D341Med (cell line): ENCODE measurements around the gene CYTH1.
"Not testable (repeated sequence)": the region's sequence is repeated elsewhere in the genome, so short reads cannot be mapped to it uniquely, and the experiment has no call there.

Experiments
- DNase-seq: peaks from one replicate; pipeline ENCODE4 v3.0.0; 2012; ENCODE audit warnings: low spot score

Gene CYTH1

DNA sequence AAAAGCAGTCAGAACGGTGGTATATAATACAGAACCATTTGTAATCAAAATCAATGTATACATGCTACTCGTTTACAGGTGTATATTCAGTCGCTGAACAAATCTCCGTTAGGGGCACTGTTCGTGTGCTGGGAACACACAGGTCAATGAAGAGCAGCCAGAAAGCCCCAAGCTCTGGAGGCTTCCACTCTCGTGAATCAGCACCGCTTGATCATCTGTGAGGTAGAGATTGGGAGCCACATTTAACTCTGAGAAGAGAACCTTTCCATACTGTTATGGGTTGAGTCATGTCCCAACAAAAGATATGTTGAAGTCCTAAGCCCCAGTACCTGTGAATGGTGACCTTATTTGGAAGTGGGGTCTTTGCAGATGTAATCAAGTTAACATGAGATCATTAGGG is 5.4 kb upstream of the CYTH1 start:
- DNase-seq = no peak

DNA sequence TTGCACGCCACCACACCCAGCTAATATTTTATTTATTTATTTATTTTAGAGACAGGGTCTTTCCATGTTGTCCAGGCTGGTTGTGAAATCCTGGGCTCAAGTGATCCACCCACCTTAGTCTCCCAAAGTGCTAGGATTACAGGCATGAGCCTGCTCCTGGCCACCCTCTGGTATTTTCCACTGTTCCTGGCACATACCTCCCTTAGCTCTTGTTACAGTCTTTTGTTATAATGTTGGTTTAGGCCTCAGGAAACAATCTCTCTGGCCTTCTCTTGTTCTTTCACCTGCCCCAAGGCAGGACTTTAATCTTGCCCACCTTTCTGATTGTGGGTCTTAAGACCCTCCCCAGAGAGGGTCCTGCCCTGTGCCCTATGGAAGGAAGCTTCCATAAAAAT is 3.6 kb upstream of the CYTH1 start:
- no peak for DNase-seq

DNA sequence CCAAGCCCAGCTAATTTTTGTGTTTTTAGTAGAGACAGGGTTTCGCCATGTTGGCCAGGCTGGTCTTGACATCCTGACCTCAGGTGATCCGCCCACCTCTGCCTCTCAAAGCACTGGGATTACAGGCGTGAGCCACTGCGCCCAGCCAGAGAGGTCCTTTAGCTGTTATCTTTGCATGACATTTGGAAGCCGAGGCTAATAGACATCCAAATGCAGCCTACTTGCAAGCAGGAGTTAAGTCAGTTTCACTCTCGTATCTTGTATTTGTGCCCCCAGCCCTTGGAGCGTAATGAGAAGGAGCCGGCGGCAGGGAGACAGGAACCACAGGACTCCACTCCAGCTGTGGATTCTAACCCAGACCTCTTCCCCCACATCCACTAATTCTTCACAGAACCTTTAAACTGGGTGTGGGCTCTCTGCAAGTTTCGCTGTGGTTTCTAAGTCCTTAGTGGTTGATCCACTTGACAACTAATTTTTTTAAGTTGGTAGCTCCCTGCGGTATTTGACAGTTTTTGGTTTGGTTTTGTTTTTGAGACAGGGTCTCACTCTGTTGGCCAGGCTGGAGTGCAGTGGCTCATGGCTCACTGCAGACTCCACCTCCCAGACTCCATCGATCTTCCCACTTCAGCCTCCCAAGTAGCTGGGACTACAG is 3.1 kb upstream of the CYTH1 start:
- DNase-seq = no peak

DNA sequence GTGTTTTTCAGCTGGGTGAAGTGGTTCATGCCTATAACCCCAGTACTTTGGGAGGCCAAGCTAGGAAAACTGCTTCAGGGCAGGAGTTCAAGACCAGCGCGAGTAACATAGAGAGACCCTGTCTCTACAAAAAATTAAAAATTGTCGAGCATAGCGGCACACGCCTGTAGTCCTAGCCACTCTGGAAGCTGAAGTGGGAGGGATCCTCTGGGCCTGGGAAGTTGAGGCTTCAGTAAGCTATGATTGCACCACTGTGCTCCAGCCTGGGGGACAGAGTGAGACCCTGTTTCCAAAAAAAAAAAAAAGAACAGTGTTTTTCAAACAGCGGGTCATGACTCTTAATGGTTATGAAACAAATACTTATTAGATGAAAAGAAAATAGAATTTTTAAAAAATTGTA is 2.3 kb upstream of the CYTH1 start:
- no peak for DNase-seq

DNA sequence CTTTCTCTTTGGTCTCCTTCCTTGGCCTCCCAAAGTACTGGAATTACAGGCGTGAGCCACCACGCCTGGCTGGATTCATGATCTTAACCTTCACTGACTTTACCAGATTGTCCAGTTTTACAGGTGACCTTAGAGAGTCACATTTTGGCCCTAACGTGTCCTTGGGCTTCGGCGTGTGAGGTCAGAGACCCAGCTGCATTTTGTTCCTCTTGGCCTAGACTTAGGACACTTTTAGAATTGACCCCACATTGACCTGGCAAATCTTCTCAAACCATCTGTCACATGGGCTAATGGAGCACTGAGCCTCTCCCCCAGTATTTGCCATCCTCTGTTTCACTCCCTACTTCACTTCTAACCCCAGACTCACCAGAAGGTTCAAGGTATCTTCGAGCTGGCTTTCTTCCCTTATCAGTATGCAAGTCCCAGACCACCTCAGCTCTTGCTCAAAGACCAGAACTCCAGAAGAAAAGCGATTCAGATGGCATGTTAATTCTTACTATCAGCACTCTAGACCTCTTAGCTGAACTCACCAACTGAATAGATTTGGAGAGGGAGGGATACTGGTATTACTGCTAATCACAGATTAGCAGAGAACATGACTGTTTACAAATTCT is 1.7 kb upstream of the CYTH1 start:
- DNase-seq = no peak

DNA sequence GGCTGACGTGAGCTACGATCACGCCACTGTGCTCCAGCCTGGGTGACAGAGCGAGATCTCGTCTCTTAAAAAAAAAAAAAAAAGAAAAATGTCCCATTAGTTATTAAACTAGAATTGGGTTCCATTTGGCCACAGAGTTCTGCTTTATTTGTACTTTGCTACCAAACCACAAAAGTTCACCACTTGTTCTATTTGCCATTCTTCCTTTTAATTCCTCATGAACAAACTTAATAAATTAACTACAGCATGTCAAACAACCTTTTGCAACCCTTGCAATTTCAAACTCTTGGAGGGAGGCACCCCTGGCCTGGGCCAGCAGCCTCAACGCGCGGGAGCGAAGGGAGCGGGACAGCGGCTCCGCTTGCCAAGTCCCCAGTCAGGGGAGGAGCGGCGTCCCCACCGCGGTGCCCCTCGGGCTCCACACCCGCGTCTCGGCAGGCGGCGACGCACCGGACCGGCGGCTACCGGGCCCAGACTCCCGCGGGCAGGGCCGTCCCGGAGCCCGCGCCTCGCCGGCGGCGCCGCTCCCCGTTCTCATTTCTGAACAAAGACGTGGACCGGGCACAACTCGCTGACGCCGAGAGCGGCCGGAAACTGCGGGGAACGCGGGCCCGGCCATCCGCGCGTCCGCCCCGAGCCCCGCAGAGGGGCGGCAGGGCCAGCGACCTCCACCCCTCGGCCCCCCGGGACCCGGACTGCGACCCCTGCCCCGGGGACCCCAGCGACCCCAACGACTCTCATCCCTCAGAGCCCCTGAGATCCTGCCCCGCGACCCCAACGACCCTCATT is 775 bp downstream of the CYTH1 start:
- peak; percentile 73 for DNase-seq

DNA sequence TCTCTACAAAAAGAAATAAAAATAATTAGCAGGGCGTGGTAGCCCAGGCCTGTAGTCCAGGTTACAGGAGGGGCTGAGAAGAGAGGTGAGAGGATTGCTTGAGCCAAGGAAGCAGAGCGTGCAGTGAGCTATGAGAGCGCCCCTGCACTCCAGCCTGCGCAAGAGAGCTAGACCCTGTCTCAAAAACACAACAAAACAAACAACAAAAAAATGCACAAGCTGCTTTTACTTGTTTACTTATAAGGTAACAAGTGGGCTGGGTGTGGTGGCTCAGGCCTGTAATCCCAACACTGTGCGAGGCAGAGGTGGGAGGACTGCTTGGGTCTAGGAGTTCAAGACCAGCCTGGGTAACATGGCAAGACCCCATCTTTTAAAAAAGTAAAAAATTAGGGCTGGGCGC is 1.7 kb downstream of the CYTH1 start:
- no peak for DNase-seq

DNA sequence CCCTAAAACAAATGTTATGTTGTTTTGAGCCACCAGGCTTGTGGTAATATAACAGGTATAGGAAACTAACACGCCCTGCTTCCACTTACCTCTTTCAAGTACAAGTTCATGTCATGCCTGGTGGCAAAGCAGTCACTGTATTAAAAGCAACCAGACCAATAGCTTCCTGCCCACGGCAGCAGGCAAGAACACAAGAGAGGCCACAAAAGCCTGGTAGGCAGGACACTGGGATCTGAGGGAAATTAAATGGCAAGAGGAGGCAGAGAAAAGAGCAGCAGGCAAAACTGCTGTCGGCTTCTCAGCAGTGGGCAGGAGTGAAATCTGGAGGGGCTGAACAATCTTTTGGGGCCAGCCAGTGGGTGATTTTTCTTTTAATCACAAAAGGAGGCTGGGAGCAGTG is 2.2 kb downstream of the CYTH1 start:
- DNase-seq = no peak

DNA sequence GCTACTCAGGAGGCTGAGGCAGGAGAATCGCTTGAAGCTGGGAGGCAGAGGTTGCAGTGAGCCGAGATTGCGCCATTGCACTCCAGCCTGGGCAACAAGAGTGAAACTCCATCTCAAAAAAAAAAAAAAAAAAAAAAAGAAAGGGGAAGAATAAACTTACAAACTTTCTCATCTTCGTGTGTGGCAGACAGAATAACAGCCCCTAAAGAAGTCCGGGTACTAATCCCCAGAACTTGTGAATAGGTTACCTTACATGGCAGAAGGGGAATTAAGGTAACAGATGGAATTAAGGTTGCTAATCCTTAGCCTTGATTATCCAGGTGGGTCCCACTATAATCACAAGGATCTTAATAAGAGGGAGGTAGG is 2.8 kb downstream of the CYTH1 start:
- DNase-seq = not testable (repeated sequence)

DNA sequence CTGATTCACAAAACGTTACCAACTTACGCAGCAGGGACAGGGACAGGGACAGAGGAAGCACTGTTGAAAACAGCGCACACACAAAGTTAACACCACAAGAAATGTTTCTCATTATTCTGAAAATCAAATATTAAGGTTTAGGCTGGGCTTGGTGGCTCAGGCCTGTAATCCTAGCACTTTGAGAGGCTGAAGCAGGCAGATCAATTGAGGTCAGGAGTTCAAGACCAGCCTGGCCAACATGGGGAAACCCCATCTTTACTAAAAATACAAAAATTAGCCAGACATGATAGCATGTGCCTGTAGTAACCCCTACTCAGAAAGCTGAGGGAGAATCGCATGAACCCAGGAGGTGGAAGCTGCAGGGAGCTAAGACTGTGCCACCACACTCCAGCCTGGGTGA is 4.2 kb downstream of the CYTH1 start:
- no peak for DNase-seq

DNA sequence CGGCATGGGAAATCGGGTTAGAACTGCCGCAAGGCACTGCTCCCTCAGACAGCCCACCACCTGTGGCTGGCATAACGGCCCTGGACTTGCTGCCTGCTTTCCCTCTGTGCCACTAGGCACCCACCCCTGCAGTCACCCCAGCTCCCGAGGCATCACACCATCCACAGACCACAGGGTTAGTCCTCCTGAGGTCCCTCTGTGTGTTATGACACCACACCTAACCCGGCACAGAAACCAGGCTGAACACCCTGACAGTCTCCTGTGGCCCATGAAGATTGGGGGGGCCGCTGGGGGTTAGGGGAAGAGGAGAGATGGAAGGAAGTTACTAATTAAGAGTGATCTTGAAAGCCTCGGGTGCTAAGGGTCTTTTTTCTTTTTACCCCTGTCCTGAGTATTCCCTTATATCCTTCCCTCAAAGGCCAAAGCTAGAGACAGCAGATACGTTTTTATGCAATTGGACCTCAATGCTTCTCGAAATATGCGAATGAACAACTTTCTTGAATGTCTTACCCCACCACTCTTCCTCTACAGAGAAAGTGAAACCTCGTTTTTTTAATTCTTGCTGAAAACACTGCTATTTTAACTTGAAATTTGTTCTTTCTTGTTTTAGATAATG is 7.0 kb downstream of the CYTH1 start:
- no peak for DNase-seq

DNA sequence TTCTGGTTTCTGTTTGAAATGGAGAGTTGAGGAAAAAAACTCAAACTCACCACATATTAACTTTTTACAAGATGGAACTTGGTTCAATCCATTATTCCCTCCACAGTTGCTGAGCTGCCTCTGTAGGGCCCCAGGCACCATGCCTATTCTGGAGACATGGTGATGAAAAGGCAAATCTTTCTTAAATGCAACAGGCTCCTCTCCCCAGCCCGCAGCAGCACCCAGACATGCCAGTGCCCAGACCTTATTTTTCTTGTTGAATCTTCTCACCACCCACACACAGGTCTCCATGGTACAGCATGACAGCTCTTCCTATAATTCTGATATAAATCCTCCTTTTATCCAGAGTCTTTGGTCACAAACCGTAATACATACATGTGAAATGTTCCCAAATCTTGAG is 7.6 kb downstream of the CYTH1 start:
- no peak for DNase-seq

DNA sequence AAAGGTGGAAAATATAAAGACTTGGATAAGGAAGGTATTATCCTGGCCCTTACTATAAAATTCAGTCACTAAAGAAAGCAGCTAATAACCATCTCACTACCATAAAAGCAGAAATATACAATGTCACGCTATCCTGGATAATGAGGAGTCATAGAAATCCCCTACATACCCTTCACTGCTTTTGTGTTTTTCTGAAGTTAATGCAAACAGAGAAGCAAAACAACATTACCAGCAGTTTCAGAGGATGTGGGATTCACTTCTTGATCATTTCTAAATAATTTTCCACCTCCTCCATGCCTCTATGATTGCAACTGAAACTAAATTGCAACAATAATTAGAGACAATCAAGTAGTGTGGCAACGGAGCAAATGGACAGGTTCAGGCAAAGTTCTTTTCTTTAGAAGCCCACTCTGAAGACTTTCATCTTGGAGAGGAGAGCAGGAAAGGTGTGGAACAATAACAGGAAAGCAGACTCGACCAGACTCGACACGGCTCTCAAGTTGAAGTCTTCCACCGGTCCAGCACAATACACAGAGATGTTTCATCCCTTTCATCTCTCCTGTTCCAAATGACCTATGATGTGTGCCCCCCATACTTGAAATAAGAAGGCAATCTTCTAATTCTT is 10.2 kb downstream of the CYTH1 start:
- DNase-seq = no peak

DNA sequence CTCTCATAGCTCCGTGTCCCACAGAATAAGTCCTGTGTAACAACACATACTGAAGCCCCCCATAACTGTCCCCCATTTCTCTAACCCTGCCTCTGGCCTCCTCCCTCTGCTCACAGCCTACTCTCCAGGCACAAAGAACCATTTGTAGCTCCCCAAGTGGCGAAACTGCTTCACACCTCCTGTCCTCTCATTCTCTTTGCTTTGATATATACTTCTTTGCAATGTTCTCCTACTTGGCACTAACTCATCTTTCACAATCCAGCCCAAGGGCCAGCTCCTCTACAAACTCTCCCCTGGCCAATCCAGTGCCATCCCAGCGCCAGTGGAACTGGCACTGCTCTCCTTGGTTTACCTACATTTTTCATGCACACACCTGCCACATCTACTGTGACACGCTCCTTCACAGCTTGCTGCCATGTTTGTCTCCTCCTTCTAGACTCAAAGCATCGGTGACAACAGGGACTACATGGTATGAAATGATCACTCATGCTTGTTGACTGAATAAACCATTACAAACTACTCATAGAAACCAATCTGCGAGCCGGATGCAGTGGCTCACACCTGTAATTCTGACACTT is 12.8 kb downstream of the CYTH1 start:
- no peak for DNase-seq

DNA sequence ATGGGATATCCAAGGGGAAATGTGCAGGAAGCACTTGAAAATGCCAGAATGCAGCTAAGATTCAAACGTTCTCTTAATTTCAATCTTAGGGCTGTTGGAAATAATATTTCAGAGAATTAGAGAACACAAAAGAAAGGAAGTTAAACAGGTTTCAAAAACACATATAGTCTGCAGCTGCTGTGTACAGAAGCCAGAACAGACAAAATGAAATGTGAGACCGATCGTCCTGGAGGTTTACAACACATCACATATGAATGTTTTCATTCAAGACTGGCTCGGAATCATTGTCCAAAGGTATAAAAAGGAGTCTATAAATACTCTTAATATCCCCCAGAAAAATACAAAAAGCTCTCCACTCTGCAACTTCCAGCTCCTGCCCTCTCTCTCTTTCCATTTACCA is 14.3 kb downstream of the CYTH1 start:
- no peak for DNase-seq

DNA sequence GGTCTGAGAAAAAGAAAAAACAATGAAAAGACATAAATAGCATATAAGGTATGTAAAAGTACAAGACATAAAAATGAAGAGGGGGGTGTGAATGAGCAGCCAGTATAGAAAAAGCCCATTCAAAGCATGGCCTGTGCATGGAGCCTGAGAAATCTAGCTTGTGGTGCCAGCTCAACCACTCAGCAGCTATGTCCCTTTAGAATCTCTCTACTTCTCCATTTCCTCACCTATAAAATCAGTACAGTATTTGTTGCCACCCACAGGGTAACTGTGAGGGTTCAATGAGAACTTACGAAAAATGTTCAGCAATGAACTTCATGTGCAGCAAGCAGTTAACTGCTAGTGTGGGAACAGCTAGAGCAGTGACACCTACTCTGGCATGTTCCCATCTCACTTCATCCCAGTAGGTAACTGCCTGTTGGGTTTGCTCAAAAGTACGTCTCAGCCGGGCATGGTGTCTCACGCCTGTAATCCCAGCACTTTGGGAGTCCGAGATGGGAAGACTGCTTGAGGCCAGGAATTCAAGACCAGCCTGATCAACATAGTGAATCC is 15.3 kb downstream of the CYTH1 start:
- no peak for DNase-seq

DNA sequence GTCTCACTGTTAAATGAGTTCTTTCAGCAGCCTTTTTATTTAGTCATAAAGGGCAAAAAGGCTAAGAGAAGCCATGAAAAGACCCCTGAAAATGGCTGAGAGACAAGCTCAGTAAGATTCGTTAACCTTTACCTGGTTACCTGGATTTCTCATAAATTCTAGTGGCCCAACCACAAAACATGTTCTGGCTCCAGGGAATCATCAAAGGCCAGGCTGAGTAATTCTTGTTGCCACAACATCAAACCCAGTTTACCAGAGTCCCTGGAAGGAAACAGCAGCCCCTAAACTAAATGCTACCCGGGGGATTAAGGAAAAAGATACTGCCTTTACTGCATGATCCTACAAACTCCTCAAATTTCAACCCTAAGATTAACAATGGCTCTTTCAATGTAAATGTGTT is 15.8 kb downstream of the CYTH1 start:
- no peak for DNase-seq

DNA sequence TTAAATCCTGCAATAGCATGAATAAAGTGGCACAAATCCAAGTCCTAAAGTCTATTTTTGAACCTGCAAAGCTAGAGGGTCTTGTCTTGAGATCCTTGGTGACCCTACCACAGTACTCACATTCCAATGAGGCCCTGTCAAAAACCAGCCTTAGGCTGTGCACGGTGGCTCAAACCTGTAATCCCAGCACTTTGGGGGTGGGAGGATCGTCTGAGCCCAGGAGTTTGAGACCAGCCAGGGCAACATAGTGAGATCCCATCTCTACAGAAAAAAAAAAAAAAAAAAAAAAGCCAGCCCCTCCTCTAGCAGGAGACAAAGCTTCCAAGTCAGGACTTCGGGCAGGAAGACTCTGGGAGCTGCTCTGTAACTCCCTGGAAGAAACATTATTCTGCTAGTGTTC is 16.3 kb downstream of the CYTH1 start:
- no peak for DNase-seq

DNA sequence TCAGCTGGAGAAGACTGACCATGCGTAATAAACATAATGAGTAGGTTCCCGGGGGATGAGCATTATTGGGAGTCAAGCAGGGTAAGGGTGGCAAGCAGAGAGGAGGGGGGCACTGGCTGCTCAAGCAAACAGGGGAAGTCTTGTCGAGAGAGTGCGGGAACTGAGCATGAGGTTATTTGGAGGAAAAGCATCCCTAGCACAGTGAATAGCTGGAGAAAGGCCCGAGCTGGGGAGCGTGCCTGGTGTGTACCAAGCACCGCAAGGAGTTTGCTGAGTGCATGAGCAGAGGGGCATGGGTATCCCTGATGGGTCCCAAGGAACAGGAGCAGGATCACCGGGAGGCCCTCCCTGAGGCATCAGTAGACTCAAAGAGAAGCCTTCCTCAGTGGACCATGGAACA is 17.2 kb downstream of the CYTH1 start:
- no peak for DNase-seq

DNA sequence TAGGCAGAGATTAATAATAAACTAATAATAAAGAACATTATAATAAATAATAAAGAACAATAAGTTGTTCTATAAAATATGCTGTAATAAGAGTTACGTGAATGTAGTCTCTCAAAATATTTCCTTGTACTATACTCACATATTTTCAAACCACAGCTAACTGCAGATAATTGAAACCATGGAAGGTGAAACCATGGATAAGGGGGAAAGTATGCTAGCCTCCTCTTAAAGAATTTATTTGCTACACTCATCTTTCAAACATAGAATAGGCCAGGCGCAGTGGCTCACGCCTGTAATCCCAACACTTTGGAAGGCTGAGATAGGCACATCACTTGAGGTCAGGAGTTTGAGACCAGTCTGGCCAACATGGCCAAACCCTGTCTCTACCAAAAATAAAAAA is 18.5 kb downstream of the CYTH1 start:
- no peak for DNase-seq

DNA sequence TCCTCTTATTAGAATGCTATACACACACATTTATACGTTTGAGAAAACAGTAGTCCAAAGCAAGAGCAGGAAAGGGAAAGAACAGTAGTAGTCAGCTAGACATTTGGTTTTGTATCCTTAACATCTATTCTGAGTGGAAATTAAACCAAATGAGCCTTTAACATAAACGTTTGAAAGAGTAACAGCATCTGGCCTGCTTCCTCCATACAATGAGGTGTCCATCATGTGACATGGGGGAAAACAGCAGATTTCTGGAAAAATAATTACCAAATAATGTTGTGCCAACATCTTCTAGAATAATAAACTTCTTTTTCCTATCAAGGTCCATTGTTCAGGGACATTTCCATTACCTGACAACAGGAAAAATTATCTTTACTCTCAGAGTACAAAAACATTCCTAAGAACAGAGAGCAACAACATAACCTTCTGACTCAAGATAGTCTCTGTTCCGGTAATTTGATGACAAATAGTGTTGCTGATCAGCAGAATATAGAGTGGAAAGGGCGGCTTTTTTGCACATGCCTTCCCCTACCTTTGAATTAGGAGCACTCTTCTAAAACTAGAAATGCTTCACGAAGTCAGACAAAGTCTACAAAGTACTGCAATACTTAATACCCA is 20.2 kb downstream of the CYTH1 start:
- DNase-seq = no peak

DNA sequence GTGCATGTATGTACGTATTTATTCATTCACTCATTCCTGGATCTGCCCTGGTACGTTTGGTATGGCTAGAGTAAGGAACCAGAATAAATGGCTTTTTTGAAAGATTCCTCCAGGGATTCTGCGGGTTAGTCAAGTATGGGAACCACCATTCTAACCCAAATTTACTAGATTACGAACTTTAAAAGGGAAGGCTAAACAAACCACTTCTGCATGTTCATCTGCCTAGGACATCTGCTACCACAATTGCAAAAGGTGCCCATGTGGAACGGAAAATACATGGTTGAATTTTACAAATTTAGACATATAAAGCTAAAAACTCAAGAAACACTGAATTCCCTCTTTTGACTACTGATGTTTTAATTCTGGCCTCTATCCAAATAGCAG is 22.1 kb downstream of the CYTH1 start:
- no peak for DNase-seq
